ENCODE data around the gene TTC31.

The TTC31 gene

DNA sequence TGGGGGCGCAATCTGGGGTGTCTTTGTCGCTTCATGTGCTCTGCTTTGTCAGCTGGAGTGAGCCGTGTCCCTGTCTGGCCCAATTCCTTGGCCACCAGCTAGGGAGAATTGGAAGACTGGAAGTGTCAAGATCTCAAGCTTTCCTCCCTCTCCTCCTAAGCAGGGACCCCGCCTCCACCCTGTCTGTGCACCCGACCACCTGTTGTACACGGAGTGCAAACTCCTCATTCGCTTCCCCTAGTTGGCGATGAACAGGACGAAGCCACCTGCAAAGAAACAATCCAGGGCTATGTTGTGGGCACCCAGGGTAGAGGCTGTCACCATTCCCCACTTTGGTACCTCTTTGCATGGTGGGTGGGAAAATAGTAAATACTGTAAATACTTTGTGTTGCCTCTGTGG is 44.9 kb downstream of the TTC31 start:
- DNase-seq, result no peak

DNA sequence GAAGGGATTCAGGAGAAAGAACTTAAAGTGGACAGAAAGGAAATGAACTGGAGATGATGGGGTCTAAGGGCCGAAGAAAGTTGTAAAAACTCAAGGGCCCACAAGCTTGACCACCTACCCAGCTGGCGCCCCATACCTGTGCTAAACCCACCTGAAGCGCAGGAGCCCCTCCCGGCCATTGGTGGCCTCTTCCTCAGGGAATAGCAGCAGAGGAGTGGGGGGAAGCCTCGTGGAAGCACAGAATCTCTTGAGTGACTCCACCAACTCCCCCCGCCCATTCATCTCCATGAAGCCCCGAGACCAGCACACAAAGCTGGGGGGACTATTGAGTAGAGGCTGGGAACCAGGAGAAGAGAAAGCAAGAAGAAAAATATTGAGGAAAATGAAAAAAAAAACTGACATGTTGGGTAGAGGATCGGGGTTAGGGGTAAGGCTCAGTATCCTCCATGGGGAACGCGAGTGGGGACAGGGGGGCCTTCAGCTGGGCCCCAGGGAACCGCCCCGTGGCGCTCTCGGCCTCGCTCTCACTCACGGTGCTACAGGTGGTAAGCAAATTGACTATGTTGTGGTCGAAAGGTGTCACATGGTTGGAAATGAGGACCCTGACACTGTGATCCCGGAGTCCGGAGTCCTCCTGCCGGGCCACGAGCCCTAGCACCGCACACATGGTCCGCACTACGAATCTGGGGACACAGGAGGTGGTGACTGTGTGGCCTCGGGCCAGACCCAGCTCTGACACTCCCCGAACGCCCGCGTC is 45.9 kb downstream of the TTC31 start:
- DNase-seq, result peak in 1 of 2 donors; percentile 13

DNA sequence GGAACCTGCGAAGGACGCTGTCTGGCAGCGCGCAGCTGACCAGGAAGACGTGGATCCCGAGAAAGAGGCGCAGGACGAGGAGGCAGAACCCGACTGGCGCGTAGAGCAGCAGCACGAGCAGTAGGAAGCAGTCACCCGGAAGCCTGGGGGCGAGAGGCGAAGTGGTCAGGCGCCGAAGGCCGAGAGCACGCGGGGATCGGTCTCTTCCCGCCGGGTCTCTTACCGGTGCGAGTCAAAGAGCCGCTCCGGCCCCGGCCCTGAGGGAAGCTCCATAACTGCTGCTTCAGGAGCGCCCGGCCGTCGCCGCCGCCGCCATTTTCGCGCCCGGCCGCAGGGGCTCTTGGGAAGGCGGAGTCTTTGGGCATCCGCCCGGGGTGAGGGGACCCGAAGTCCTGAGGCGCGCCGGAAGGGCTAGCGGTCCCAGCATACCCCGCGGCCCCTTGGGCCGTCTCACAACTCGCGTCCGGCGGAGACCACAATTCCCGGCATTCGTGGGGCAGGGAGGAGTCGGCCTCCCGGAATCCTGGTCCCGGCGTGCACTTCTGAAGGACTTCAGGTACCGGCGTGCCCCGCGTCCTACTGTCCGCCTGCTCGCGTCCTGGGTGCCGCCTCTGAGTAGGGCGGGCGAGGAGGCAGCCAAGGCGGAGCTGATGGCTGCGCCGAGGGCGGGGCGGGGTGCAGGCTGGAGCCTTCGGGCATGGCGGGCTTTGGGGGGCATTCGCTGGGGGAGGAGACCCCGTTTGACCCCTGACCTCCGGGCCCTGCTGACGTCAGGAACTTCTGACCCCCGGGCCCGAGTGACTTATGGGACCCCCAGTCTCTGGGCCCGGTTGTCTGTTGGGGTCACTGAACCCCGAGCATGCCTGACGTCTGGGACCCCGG is 46.7 kb downstream of the TTC31 start, which contains the start of the genes AUP1 and HTRA2:
Gene AUP1, minus strand, starts transcription at position 350 of the 882 bp plus-strand sequence. Its CDS starts 77 bp downstream, at position 273.
Gene HTRA2, plus strand, starts transcription at position 577 of the 882 bp plus-strand sequence. Its CDS starts 74 bp downstream, at position 651.
- peak; percentile 89 to 94 for DNase-seq

DNA sequence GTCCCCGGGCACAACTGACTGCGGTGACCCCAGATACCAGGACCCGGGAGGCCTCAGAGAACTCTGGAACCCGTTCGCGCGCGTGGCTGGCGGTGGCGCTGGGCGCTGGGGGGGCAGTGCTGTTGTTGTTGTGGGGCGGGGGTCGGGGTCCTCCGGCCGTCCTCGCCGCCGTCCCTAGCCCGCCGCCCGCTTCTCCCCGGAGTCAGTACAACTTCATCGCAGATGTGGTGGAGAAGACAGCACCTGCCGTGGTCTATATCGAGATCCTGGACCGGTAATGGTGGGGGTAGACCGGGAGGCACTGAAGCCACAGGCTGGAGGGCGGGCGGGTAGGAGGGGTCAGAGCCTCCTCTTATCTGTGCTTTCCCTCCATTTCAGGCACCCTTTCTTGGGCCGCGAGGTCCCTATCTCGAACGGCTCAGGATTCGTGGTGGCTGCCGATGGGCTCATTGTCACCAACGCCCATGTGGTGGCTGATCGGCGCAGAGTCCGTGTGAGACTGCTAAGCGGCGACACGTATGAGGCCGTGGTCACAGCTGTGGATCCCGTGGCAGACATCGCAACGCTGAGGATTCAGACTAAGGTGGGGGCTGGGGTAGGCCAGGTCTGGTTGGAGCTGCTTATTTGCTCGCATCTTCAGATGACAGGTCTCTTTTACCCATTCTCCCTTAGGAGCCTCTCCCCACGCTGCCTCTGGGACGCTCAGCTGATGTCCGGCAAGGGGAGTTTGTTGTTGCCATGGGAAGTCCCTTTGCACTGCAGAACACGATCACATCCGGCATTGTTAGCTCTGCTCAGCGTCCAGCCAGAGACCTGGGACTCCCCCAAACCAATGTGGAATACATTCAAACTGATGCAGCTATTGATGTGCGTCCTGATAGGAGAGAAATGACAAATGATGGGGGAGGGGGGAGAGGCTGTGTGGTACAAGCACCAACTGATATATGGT is 47.6 kb downstream of the TTC31 start:
- DNase-seq, result peak; percentile 66 to 70

DNA sequence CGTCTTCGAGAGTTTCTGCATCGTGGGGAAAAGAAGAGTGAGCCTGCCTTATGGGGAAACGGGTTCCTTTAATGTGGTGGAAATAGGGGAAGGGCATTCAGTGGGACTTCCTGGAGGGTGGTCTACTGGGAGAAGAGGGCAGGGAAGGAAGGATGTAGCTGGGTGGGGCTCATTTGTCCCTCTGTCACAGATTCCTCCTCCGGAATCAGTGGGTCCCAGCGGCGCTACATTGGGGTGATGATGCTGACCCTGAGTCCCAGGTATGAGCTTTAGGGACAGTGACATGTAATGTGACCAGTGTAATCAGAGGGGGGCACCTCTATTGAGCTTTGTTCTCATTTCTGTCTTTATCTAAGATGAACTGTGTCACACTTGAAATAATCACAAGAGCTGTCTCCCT is 48.8 kb downstream of the TTC31 start:
- no peak for DNase-seq

DNA sequence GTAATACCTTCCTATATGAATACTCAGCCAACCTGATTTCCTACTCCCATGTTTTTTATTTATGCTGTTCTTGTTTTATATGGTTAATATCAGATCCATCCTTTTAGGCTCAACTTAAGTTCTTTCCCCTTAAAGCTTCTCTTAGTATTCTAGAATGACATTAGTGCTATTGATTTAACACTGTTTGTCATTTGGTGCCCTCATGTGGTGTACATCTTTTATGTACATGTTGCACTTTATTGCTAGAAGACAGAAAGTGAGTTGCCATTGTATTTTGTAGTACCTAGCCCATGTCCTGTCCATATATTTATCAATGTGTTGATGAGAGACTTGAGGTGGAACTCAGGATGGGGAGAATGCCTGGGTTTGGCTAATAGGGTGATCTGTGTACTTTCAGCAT is 49.3 kb downstream of the TTC31 start:
- peak in 1 of 2 donors; percentile 59 for DNase-seq

DNA sequence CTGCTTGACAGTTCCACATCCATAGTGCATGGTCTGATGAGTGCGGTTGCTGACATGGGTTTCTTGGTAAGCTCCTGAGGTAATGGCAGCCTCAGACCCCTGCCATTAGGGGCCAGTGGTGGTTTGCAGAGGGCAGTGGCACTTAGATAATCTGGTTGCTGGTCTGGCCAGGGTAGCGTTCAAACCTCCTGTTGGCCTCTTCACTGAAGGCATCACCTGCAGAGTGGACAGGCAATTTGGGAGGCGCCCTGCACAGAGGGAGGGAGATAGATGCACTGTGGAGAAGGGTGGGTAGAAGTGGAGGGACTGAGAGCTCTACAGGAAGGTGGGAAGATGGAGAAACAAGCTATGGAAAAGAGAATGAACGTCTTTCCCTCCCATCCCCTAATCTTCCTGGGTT is 50.6 kb downstream of the TTC31 start:
- DNase-seq, result no peak

DNA sequence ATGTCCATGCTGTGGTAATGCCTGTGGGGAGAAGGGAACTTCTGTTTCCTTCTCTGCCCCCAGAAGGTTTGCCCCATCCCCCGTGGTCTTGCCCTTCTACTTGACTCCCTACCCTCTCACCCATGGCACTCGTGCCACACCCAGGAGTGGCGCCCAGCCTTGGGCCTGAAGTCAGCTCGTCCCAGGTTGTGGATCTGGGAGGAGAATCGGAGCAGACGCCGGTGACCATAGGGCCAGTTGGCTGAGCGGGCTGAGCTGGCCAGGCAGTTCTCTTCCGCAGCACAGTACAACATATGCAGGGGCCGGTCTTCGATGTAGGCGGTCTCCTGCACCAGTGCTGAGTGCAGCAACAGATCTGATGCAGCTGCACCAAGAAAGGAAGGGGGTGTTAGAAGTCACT is 51.5 kb downstream of the TTC31 start:
- DNase-seq, result no peak

DNA sequence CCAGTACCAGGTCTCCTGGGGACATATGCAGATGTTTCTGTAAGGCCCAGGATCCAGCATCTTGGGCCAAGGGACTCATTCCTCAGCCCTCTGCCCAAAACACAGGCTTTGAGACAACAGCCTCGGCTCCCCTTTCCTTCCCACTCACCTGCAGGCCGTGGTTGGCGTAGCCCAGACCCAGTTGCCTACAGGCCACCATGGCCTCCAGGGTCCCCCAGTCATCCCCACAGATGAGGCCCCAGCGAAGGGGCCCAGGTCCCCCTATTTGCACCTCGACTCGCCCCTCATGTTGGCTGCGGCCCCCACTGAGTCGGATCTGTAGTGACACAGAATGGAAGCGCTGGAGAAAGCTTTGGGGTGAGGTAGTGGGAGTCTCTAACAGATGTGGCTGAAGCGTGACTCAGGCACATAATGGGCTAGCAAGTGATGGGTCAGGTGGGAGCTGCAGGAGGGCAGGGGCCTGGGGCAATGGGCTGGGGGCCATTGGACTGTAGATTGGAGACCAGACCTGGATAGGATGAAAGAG is 52.6 kb downstream of the TTC31 start:
- DNase-seq, result no peak

DNA sequence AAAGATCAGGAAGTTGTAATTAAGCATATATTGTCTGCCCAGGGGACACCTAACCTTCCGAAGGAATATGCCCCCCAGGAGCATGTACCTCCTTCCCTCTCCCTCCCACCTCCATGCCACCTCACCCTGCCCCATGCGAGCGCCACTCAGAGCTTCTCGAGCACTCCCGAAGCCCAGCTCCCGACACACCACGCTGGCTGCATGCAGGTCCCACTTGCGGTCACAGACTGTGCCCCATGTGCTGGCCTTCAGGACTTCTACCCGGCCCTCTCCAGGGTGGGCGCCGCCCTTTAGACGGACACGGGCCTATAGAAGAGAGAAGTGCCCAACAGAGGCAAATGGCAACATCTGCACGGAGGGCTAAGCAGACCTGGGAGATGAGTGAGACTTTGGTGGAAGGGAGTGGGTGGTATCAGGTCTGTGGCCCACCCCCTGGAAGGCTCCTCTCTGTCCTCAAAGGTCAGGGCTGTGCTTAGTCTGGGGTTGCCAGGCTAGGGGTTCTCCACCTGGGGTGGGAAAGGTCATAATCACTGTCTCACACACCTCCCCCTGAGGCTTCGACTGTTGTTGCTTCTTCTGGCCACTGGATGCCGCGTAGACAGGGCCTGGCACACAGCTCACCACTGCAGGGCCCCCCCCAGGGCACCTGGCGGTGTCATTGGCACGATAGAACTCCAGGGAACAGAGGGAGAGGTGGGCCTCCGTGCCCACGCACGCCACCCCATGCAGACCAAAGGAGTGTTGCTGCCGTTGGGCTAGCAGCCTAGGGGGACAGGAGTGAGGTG is 53.5 kb downstream of the TTC31 start:
- DNase-seq, result no peak

DNA sequence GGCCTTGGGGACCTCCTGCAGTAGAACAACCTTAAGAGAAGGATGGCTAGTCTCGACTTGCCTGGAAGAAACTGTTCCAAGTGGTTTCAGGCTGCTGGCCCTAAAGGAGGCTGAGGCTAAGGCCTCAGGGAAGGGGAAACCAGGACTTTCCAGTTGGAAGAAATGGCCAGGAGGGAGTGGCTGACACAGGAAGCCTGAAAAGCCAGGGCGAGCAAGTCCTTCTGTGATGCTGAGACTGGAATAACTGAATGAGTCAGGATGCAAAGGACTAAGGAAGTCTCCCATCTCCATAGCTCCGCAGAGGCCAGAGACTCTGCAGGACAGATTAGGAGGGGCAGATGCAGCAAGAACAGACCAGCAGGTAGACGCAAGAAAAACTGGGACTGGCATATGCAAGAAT is 54.3 kb downstream of the TTC31 start:
- DNase-seq, result no peak

DNA sequence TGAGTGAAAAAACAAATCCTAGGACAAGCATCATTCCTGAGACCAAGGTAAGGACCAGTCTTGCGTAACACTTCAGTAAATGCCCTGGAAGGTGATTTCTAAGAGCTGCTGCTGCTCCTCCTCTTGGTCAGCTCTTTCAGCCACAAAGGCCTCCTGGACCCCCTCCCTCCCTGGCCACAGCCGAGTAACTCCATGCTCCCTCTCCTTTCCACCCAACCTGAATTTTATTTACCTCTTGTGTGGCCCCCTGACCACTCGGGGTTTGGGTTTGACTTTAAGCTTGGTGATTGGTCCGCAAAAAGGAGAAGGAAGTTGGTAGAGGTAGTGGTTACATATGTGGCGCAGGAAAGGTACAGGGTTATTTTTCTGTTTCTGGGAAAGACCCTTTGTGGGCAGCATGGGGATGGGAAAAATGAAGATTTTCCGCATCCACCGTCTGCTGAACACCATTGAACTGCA is 56.0 kb downstream of the TTC31 start:
- no peak for DNase-seq

DNA sequence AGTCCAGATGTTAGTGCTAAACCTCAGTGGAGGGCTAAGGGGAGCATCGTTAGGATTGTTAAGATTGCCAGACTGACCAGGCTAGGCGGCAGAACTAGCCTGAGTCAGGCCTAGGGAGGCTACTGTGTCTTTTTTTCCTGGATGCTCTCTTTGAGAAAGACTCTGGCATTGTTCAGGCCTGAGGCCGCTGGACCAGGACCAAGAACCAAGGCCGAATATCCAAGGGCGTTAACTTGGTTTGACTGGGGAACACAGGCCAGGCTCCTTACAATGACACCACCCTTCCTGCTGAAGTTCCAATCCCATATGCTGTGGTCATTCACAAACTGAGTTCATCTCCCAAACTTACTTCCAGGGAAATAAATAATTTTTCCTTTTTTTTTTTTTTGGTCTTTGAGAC is 57.4 kb downstream of the TTC31 start:
- no peak for DNase-seq

DNA sequence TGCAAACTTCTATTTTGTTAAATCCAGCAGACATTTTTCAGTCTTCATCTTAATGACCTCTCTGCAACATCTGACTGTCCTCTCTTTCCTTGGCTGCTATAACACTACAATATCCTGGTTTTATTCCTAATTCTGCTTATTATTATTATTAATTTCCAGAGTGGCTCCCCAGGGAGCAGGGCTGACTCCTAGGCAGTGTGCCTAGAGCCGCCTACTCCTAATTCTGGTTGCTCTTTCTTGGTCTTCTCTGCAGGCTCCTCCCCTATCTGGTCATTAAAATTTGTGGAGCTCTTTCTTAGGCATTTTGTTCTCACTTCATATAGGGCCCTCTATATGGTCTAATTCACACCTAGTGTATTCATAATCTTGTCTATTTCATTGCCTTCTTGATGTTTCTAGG is 60.1 kb downstream of the TTC31 start:
- DNase-seq, result no peak

Measured in CD4-positive, alpha-beta T cell treated with Interleukin-1 beta for 1 hour (primary cell).